ENCODE measurements around the gene SPTBN1.

Gene SPTBN1

GRCh38 chr2:54595161-54595803, 139.2 kb downstream of the SPTBN1 start:
- DNase-seq, result no peak

- DNase-seq, result no peak
Observed at GRCh38 chr2:54595999-54596902, 140.1 kb downstream of the SPTBN1 start.

DNA sequence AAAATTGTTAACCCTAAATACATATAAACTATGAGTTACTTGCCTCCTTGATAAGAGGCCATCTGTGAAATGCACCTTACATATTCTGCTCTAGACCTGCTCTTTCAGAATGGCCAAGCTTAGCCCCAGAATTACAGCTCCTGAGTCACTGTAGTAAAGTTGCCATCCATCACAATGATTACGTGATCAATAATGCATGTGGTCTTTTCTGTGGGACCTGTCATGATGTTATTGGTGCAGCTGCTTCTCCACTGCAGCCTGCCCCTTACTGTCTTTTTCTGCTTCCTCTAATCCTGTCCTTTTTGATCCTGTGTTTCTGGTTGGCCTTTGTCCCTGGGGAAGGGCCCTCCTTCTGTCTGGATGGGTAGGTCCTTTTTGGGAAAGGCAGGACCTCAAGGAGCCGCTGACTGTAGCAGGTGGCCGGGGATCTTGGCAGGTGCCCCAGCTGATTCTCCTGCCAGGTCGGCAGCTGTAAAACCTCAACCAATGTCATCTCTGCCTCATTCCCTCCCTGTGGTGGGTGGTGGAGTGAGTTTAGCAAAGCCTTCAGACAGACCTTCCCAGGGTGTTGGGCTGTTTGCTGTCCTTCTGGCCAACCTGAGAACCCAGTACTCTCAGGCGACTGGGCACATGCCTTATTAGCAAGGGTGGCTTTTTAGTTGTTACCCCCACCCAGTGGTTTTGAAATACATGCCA, 141.2 kb downstream of the SPTBN1 start:
- no peak for DNase-seq

DNA sequence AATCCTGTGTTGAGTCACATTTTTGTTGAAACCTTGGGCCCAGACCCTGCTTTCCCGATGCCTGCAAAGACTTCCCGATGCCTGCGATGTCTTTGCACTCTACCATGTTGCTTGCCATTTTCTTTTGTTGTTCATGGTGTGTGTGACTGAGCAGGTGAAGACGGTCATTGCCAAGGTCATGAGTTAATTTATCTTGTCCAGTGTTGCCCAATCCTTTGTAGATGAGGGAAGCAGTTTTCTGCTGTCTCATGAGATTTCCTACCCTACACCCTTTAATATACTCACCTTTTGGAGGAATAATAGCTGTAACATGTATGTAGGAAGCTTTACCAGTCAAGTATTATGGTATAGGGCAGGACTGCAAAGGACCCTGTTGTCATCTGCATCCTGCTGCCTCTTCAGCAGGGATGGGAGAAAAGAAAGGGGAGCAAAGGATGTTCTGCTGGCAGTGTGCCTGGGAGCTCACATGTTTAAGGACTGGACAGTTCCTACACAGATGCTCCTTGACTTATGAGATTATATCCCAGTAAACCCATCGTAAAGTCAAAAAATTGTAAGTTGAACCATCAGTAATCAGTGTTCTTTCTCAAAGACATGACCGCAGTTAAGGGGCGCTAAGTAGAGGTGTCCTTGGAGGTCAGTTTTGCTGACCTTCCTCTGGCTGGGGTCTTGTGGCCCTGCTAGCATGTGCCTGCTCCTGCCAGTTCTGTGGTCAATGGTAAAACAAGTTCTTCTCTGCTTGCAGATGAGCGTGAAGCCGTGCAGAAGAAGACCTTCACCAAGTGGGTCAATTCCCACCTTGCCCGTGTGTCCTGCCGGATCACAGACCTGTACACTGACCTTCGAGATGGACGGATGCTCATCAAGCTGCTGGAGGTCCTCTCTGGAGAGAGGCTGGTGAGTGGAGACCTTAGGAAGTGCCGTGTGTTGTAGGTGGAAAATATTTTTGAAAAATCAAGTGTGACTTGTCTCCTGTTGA, 142.5 kb downstream of the SPTBN1 start:
- no peak for DNase-seq

DNA sequence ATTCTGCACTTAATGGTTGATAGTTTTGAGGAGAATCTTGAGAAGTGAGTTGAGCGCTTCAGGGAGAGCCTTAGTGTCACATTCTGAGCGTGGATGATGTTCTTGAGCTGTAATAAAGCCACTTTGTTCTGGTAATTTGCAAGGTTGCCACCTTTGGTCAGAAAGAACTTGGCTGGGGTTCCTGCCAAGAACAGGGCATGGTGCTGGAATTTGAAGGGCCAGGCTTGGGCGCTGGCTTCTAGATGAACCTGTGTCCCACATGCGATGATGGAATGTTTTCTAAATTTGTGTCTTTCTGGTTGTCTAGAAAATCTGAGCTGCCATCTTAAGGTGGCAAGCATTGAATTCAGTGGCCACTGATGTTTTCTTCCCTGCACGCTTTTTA, 143.2 kb downstream of the SPTBN1 start:
- no peak for DNase-seq

DNA sequence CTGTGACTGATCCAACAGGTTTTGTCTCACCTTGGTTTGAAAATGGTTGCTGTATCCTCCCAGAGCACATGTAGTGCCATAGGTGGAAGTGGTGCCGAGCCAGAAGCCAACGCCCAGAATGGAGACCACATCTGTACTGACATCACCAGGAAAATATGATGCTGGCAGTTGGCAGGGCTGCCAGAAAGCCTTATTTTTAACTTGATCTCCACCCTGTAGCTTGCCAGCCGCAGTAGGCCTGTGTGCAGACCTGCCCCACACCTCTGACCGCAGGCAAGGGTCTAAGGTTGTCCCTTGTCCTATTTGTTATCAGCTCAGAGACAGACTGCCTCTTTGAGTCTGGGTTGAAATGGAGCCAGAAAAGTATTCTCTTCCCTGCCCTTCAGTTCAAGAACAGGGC, 143.8 kb downstream of the SPTBN1 start:
- DNase-seq, result no peak

DNA sequence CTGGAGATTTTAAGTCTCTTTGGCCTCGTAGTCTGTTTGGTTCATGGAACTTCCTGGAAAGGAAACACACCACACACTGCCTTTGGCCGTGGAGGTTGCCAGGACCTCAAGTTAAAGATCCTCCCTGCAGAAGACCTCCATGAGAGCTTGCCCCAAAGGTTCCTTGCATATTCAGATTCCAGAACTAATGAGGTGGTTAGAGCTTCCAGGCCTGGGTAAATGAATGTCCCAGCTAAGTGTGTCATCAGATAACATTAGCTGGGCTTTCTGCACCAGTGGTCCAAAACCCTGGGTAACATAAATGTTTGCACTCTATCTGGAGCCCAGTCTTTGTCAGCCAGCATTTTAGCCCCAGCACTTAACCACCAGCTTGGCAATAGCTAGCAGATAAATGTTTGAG, 145.2 kb downstream of the SPTBN1 start:
- DNase-seq, result no peak

- no peak for DNase-seq
Observed at GRCh38 chr2:54602736-54603322, 146.7 kb downstream of the SPTBN1 start.

DNA sequence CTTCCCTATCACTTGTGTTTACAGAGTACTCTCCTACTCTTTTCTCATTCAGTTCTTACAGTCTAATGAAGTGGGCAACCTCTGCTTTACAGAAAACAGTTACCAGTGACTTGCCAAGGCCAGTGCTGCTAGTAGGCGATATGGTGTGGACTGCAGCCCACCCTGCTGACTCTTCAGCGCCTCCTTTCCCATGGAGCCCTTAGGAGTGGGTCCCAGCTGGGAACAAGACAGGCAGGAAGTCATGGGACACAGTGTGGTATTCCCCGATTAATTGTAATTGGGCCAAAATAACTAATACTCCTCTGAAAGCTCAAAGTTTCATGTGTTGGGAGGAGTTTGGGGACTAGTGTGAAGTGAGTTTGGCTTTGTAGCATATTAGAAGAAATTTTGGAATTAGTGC, 147.2 kb downstream of the SPTBN1 start:
- DNase-seq, result no peak

DNA sequence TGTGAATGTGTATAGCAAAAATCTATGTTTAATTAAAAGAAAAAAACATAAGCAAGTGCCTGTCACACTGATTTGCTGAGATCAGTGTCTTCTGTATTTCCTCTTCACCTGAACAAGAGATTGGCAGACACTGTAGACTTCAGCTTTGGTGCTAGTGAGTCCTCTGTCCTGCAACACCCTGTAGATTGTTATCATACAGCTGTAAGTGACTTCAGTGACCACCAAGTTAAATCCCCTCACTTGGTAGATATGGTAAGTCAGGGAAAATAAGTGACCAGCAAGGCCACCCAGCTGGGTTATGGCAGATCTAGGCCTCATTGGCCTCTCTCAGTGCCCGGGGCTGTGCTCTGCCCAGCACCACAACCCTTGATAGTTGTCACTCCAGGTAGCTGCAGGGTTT, 147.7 kb downstream of the SPTBN1 start:
- DNase-seq, result no peak

DNA sequence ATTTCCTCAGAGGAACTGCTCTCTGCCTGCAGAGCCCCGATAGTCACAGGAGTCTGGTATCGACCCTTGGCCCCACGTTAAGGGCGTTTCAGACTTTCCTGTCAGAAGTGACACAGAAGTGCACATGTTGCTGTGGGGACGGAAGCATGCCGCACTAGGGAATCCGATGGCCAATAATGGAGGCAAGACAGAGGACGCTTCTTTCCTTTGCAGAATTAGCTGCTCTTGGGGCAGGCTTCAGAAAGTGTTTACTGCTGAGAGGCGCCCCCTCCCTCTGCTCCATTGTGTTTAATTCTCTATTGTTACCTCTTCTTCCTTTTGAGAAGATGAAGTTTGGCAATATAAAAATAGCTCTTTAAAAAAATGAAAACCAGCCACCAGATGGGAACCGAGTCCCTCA, 148.7 kb downstream of the SPTBN1 start:
- no peak for DNase-seq

- no peak for DNase-seq
Observed at GRCh38 chr2:54605836-54606235, 149.7 kb downstream of the SPTBN1 start.

GRCh38 chr2:54606393-54606958, 150.3 kb downstream of the SPTBN1 start:
- no peak for DNase-seq

GRCh38 chr2:54608224-54608623, 152.1 kb downstream of the SPTBN1 start:
- DNase-seq, result no peak

- DNase-seq, result no peak
Observed at GRCh38 chr2:54609241-54609640, 153.1 kb downstream of the SPTBN1 start.

DNA sequence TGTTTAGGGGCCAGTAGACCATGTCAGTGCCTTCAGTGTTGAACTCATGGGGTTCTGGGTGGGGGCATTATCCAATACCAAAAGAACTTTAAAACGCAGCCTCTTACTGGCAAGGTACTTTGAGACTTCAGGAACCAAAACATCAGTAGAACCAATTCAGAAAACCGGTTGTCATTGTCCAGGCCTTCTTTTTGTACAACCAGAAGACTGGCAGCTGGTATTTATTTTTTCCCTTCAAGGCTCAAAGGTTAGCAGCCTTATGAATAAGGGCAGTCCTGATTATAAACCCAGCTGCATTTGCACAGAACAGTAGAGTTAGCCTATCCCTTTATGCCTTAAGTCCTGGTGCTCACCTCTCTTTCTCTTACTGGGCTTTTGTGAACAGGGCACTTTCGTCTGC, 153.5 kb downstream of the SPTBN1 start:
- DNase-seq, result no peak

- peak; percentile 53 for DNase-seq
Observed at GRCh38 chr2:54610700-54611099, 154.6 kb downstream of the SPTBN1 start.

GRCh38 chr2:54611830-54612545, 155.9 kb downstream of the SPTBN1 start:
- DNase-seq, result no peak

GRCh38 chr2:54613386-54613785, 157.3 kb downstream of the SPTBN1 start:
- no peak for DNase-seq

GRCh38 chr2:54613794-54614257, 157.7 kb downstream of the SPTBN1 start:
- peak; percentile 34 for DNase-seq

GRCh38 chr2:54614819-54615218, 158.7 kb downstream of the SPTBN1 start:
- no peak for DNase-seq

Measured in HCEC 1CT (cell line).